Loucy (cell line): ENCODE measurements around the gene APC.

Experiments used
- H2AFZ ChIP-seq: fragments of 200-600 bp; sonication (generic); 2 replicates; pipeline ENCODE4 v1.6.0; 2016; ENCODE audit warnings: antibody characterized with exemption, mild to moderate bottlenecking, low read length, moderate library complexity
- H3F3A ChIP-seq: fragments of 200-600 bp; 2 replicates; pipeline ENCODE4 v1.6.0; 2016; ENCODE audit warnings: antibody characterized with exemption, low read depth, mild to moderate bottlenecking
- H3K27me3 ChIP-seq: fragments of 200-600 bp; sonication (generic); 2 replicates; pipeline ENCODE4 v1.6.1; 2014; ENCODE audit warnings: low read length, mild to moderate bottlenecking; ENCODE audit not compliant: insufficient read depth, poor library complexity, severe bottlenecking
- H3K36me3 ChIP-seq: fragments of 200-600 bp; sonication (generic); 2 replicates; pipeline ENCODE4 v1.6.1; 2016; ENCODE audit warnings: low read length; ENCODE audit not compliant: insufficient read depth
- H3K4me1 ChIP-seq: fragments of 200-600 bp; sonication (generic); 2 replicates; pipeline ENCODE4 v1.5.1; 2014; ENCODE audit warnings: low read length, mild to moderate bottlenecking; ENCODE audit not compliant: insufficient read depth, poor library complexity, severe bottlenecking
- H3K4me2 ChIP-seq: fragments of 200-600 bp; sonication (generic); 2 replicates; pipeline ENCODE4 v1.6.0; 2014; ENCODE audit warnings: antibody characterized with exemption, low read length, low read depth, mild to moderate bottlenecking; ENCODE audit not compliant: poor library complexity, severe bottlenecking
- H3K4me3 ChIP-seq: fragments of 200-600 bp; sonication (generic); 2 replicates; pipeline ENCODE4 v1.5.1; 2014; ENCODE audit warnings: low read length, mild to moderate bottlenecking, mixed read lengths; ENCODE audit not compliant: poor library complexity, severe bottlenecking
- H3K79me2 ChIP-seq: fragments of 200-600 bp; sonication (generic); 2 replicates; pipeline ENCODE4 v1.6.1; 2014; ENCODE audit warnings: low read length; ENCODE audit not compliant: insufficient read depth
- H3K9ac ChIP-seq: fragments of 200-600 bp; sonication (generic); 2 replicates; pipeline ENCODE4 v1.6.0; 2014; ENCODE audit warnings: mild to moderate bottlenecking, low read depth, low read length, moderate library complexity; ENCODE audit not compliant: poor library complexity, severe bottlenecking
- H3K9me2 ChIP-seq: fragments of 200-600 bp; sonication (generic); replicated peaks from 2 replicates; pipeline ENCODE4 v1.6.1; 2016; ENCODE audit warnings: low read depth, low read length, mixed read lengths
- H3K9me3 ChIP-seq: fragments of 200-600 bp; sonication (generic); 2 replicates; pipeline ENCODE4 v1.6.1; 2014; ENCODE audit warnings: mild to moderate bottlenecking, antibody characterized with exemption, low read length, low read depth; ENCODE audit not compliant: insufficient read depth
- H4K20me1 ChIP-seq: fragments of 200-600 bp; sonication (generic); 2 replicates; pipeline ENCODE4 v1.6.0; 2014; ENCODE audit warnings: antibody characterized with exemption, low read length, mild to moderate bottlenecking; ENCODE audit not compliant: insufficient read depth, poor library complexity, severe bottlenecking
- EZH2phosphoT487 ChIP-seq: fragments of 200-600 bp; IDR thresholded peaks from 2 replicates; pipeline ENCODE4 v1.6.1; 2018; ENCODE audit warnings: antibody characterized with exemption, mild to moderate bottlenecking, moderate library complexity, borderline replicate concordance
- TF ChIP-seq, protein P1 (sequence below): fragments of 200-600 bp; sonication (generic); conservative IDR thresholded peaks from 2 replicates; pipeline ENCODE4 v1.5.1; 2014; ENCODE audit warnings: mild to moderate bottlenecking, antibody characterized with exemption, low read length

Gene APC

DNA sequence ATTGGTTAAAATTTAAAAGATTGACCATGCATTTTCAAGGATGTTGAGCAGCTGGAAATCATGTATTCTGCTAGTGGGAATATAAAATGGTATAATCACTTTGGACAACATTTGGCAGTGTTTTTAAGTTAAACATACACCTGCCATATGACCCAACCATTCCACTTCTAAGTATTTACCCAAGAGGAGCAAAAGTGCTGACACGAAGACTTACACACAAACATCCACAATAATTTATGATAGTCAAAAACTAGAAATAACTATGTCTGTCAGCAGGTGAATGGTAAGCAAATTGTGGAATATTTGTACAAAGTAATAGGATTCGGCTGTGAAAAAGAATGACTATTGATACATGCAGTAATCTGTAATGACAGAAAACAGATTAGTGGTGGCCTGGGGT is 92.7 kb downstream of the APC start:
- H3K27me3 ChIP-seq = no peaks in the 10 kb centered on the region
- no peak overlapping the region for H3K4me2 ChIP-seq
- H3K9me2 ChIP-seq = no peaks in the 10 kb centered on the region
- no peaks in the 10 kb centered on the region for H4K20me1 ChIP-seq
- no peaks in the 10 kb centered on the region for H3K4me1 ChIP-seq
- H3K9ac ChIP-seq = no peak overlapping the region
- H3K4me3 ChIP-seq = no peak overlapping the region
- no peaks in the 10 kb centered on the region for H3K9me3 ChIP-seq
- H3K79me2 ChIP-seq = no peaks in the 10 kb centered on the region
- TF ChIP-seq, protein P1, sequence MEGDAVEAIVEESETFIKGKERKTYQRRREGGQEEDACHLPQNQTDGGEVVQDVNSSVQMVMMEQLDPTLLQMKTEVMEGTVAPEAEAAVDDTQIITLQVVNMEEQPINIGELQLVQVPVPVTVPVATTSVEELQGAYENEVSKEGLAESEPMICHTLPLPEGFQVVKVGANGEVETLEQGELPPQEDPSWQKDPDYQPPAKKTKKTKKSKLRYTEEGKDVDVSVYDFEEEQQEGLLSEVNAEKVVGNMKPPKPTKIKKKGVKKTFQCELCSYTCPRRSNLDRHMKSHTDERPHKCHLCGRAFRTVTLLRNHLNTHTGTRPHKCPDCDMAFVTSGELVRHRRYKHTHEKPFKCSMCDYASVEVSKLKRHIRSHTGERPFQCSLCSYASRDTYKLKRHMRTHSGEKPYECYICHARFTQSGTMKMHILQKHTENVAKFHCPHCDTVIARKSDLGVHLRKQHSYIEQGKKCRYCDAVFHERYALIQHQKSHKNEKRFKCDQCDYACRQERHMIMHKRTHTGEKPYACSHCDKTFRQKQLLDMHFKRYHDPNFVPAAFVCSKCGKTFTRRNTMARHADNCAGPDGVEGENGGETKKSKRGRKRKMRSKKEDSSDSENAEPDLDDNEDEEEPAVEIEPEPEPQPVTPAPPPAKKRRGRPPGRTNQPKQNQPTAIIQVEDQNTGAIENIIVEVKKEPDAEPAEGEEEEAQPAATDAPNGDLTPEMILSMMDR = no peak
- no peak for TF ChIP-seq EZH2phosphoT487
- H2AFZ ChIP-seq = no peak overlapping the region
- no peaks in the 10 kb centered on the region for H3F3A ChIP-seq
- H3K36me3 ChIP-seq = peaks cover 22% of the 10 kb centered on the region; the same call in 1 of the 2 replicates

GRCh38 chr5:112833971-112834370 is 96.3 kb downstream of the APC start:
- H3K36me3 ChIP-seq = peaks cover 22% of the 10 kb centered on the region; the same call in 1 of the 2 replicates
- no peaks in the 10 kb centered on the region for H3F3A ChIP-seq
- H3K9me2 ChIP-seq = no peaks in the 10 kb centered on the region
- no peaks in the 10 kb centered on the region for H3K27me3 ChIP-seq
- TF ChIP-seq, protein P1 = no peak
- no peak overlapping the region for H2AFZ ChIP-seq
- no peak overlapping the region for H3K9ac ChIP-seq
- H3K4me2 ChIP-seq = no peak overlapping the region
- no peaks in the 10 kb centered on the region for H3K4me1 ChIP-seq
- H3K4me3 ChIP-seq = no peak overlapping the region
- no peaks in the 10 kb centered on the region for H3K9me3 ChIP-seq
- H4K20me1 ChIP-seq = no peaks in the 10 kb centered on the region
- H3K79me2 ChIP-seq = no peaks in the 10 kb centered on the region

- Histone ChIP-seq H3K9me2 (no peaks in the 10 kb centered on the region), H3K79me2 (no peaks in the 10 kb centered on the region), H3K36me3 (peaks cover 12% of the 10 kb centered on the region; the same call in 1 of the 2 replicates), H3K27me3 (no peaks in the 10 kb centered on the region), H3K4me3 (no peak overlapping the region), H4K20me1 (no peaks in the 10 kb centered on the region), H3K9me3 (no peaks in the 10 kb centered on the region), H3K4me2 (no peak overlapping the region), H3F3A (no peaks in the 10 kb centered on the region), H2AFZ (no peak overlapping the region), H3K9ac (no peak overlapping the region), H3K4me1 (peaks cover 4% of the 10 kb centered on the region)
- no peak for TF ChIP-seq EZH2phosphoT487
- TF ChIP-seq, protein P1 = no peak
These were observed 106.8 kb downstream of the APC start for GRCh38 chr5:112844489-112844888.
